GM20431 (cell line): ENCODE data around the gene ESPNL.

Experiments
- in situ Hi-C: fragments of 300-500 bp; cut with MseI, MboI; formaldehyde crosslinking; loops from one replicate; pipeline ENCODE4 v1.15.0; 2020; ENCODE audit warnings: low sequenced_read_pairs; ENCODE audit not compliant: unreplicated experiment

Gene ESPNL

DNA sequence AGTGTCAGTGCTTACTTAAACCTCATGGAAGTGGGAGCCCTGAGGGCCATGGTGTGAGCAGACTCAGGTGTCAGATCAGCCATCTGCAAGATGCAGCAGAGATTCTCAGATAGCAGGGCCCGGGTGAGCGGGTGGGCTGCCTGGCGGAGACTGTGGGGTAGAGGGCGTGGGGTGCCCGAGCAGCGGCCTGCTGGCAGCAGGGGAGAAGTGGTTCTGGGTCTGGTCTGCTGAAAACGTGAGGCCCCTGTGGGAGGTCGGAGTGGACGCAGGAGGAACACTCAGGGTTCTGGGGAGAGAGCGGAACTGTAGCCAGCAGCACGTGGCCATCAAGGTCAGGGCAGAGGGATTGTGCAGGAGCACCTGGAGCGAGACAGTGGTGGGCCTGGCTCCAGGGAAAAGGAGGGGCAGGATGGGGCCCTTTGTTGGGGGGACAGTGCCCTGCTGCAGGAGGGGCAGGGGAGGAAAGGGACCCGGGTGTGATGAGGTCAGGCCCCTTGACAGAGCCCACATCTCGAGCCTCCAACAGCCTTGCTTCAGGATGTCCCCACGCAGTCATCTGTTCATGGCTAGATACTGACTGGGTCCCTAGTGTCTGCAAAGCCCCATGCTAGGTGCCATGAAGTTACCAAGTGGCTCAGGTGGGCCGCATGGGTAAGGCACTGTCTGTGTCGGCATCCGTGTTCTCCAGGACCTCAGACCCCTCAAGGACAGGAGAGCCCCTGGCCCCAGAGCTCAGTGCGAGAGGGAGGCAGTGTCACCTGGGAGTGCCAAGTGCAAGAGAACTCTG, 2.7 kb upstream of the ESPNL start:
- in situ Hi-C loops: no loop called here

DNA sequence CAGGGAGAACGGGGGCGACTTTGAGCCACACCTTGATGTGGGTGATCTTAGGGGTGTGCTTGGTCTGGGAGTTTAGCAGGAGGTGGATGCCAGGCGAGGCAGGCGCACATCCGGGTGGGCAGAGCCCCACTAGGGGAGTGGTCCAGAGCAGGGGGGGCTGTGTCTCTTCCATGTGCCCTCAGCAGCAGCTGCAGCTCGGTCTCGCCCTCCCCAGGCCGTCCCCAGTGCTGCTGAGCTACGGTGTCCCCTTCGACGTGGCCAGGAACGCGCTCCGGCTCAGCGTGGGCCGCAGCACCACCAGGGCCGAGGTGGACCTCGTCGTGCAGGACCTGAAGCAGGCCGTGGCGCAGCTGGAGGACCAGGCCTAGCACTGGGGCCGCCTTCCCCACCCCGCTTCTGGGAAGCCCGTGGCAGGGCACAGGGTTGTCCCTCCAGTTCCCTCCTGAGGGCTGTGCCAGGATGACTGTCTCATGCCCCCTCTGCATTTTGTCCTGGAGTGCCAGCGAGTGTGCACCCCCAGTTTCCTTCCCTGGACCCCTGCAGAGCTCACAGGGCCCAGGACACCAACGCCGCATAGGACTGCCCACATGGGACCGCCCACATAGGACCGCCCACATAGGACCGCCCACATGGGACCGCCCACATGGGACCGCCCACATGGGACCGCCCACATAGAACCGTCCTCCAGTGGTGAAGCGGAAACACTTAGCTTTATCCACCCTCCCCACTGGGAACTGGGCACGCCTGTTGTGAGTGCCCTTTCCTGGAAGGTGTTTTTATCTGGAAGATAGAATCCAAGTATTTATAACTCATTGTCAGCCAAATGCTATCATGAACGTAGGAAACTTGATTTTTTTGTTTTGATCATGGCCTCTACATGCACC, 1.9 kb upstream of the ESPNL start:
- in situ Hi-C loops: no loop called here

DNA sequence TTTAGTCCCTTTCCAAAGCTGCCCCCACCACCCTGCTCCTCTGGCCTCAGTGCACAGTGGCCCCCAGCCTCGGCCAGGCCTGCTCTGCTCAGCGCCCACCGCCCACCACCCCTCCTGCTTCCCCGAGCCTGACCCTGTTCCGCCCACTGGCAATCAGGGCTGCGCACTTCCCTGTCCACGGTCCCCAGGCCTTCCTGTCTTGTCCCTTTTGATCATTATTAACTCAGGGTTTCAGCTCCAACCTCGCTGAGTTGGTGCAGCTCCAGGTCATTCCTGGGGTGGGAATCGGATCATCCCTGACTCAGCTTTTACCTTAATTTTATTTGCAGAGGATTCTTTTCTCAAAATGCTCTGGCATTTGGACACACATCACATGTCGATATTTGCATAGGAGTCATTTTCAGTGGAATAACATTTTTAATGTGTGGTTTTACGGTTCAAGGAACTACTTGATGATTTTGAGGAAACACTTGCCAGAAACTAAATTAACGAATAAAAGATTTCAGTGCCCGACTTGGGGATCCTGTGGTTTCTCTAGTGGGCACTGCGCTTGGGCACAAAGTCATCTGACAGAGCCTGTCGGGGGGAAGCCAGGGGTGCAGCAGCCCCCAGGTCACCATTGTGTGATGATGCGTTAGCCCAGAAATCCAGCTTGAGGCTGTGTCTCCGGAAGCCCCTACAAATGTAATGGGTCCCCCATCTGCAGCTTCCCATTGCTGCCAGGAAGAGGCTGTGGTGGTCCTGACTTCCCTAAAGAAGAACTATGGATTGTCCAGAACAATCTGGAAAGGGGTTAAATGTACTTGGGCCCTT, 1.0 kb upstream of the ESPNL start:
- in situ Hi-C loops: no loop called here

DNA sequence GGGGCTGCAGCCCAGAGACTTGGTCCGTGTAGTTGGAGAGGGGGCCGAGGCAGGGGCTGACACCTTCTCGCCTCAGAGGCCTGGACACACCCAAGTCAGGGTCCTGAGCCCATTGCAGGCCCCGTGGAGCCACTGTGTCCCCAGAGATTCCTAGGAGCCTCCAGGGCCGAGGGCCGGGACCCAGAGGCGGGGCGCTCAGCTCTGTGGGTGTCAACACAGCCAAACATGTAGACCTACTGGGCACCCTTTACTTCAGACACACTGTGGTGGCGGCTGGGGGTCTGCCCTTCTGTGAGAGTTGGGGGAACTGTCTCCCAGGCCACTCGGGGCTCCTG, 459 bp upstream of the ESPNL start:
- in situ Hi-C loops: no loop called here

DNA sequence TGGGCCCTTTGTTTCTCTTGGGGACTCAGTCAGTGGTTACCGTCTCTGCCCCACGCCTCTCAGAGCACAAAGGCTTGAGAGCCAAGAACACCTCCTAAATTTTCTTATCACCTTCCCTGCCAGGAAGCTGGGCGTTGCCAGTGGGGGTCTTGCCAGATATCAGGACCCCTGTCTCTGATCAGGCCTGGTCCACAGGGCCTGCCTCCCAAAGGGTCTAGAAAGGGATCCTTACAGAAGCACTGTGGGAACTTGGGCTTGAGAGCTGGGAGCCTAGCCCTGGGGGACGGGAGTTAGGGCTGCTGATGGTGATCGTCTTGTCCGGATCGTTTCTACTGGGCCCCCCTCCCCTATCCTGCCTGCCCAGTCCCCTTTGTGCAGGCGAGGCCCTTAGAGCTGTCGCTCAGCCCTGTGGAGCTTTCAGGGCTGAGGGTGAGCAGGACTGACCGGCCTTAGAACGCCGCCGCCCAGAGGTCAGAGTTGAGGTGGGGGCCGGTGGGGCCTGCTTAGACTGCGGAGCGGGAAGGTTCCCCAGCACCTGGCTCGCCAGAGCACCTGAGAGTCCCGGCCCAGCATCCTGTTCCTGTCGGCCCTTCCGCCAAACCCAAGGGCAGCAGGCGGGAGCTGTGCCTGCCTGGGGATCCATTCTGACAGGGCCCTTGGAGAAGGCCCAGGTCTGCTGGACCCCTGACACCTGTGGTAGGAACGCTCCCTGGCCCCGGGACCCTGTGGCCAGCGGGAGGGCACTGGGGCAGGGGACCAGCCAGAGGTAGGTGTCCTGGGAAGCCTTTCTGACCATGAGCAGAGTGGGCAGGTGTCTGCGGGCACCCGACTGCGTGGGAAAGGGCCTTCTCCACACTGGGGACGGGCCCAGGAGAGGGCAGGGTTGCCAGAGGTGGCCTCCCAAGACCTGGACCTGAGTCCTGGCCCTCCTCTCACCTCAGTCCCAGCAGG, 956 bp downstream of the ESPNL start:
- in situ Hi-C loops: no loop called here

DNA sequence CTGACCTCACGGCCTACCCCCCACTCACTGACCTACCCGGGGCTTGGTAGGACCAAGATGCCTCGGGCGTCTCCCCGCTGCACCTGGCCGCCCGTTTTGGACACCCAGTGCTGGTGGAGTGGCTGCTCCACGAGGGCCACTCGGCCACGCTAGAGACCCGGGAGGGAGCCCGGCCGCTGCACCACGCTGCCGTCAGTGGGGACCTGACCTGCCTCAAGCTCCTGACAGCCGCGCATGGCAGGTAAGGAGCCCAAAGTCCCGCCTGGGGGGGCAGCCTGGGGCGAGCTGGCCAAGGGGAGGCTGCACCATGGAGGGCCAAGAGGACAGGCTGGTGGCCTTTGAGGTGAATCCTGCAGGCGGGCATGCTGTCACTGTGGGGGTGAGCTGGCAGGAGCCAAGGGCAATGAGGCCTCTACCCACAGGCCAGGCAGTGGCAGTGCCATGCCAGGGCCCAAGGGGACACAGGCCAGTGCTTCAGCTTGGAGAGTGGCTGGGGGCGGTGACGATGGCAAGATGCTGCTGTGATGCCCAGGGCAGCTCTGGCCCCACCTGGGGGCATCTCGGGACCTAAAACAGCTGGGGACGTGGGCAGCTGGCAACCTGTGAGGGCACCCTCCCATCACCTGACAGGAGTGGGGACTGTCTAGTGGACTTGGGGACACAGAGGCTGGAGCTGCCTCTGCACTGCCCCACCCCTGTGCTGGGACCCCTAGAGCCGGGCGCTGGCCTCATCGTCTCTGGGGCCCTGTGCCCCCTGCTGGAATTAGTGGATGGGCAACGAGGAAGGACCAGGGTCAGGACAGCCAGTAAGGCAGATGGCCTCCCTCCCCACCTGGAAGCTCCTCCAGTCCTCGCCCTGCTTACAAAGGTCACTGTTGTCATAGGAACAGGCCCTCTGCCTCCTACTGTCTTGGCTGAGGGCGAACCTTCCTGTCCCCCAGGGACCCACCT, 2.0 kb downstream of the ESPNL start:
- in situ Hi-C loops: no loop called here

DNA sequence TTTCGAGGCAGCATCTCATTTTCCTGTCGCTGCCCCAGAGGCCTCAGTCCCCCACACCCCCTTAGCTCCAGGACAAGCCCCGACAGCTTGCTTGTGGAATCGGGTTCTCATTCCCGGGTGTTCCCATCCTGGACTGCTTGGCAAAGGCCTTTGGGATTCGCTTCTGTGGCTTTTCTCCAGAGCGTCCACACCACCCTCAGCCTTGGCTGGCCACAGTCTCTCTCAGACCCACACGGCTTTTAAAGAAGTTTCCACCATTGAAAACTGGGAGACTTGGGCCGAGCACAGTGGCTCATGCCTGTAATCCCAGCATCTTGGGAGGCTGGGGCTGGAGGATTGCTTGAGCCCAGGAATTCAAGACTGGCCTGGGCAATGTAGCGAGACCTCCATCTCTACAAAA, 2.7 kb downstream of the ESPNL start:
- in situ Hi-C loops: no loop called here

DNA sequence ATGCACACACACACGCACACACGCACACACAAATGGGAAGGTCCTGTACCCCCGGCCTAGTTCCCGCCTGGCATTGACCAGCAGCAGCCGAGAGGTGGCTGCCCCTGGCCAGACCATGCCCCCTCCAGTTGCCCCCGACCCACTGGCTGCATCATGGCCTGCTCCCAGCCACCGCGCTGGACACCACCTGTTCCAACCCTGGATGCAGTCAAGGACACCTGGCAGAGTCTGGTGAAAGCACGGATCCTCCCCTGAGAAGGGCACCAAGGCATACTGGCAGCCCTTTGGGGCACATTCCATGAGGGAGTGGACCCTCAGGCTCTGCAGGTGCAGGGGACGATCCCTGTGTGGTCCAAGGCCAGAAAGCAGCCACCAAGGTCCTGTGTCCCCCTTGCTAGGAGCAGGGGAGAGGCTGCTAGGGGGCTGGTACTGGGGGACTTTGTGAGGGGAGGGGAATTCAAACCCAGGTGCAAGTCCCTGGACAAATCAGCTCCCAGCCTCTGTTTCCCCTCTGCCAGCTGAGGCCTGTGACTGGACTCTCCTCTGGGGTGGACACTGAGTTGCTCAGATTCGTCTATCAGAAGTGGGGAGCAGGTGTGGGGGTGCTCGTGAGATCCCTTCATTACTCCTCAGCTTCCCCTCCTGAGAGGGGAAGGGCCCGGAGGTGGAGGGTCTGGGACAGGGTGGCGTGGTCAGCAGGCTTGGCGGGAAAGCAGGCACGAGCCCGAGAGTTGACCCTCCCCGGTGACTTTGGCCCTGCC, 3.5 kb downstream of the ESPNL start:
- in situ Hi-C loops: no loop called here

DNA sequence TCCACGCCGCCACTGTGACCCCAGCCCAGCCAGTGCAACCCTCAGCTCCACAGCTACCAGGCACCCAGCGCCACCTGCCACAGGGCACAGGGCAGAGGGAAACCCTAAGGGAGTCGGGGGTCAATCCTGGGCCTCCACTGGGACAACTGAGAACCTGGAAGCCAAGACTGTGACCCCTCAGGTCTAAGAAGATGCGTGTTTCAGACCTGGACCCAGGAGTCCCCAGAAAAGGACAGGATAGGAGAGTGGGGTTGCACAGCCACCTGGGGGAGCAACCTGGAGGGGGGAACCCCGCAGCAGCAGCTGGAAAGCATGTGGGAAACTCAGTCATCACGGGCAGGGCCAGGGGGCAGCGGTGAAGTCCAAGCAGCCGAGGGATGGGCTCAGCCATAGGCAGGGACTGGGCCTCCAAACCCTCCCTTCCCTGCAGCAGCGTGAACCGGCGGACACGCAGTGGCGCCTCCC, 4.1 kb downstream of the ESPNL start:
- in situ Hi-C loops: no loop called here

DNA sequence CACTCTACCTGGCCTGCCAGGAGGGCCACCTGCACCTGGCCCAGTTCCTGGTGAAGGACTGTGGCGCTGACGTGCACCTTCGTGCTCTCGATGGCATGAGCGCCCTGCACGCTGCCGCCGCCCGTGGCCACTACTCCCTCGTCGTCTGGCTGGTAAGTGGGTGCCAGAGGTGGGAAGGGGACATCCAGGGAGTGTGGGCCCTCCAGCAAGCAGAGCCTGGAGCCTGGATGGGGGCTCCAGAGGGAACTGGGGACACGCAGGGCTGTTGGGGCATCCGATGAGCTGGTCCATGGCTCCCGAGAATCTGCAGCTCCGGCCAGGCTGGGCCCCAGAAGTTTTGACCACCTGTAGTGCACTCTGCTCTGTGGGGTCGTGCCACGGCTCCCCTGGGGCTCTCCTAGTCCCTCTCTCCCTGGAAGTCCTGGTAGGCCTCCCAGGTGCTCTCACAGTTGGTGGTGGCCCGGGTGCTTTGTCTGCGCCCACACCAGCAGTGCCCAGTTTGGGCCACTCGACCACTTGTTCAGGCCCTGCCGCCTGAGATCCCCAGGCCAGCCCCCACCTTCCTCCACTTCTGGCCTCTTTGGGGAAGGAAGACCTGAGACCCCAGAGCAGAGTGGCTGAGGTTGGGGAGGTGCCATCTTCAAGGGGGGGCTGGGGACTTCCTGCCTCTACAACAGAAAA, 4.7 kb downstream of the ESPNL start:
- in situ Hi-C loops: no loop called here

DNA sequence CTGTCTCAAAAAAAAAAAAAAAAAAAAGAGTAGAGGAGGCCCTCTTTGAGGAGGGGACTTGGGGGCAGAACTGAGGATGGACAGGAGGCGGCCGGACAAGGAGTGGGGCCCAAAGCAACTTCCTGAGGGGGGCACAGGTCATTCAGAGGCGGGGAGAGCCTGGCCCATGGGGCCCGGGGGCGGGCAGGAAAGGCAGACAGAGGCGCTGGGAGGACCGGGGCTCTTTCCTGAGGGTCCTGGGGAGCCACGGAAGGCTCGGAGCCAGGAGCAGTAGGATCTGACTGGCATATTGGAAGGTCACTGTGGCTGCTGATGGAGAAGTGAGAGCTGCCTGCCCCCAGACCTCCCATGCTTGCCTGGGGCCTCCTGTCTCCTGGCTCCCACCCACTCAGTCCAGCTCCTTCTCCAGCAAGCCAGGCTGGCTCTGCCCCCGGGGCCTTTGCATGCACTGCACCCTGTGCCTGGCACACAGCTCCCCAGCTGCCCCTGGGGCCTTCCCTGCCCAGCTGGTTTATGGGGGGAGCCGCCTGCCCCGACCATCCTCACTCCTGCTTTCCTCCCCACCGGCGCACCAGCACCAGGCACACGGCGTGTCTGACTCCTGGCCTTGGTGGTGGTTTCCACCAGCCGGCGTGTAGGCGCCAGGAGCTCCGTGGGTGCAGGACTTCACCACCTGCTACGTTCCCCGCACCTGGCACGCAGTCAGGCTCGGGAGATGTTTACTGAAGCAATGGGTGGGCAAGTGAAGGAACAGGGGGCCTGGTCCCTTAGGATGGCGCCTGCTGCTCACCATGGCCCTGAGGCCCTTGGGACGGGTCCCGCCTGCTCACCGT, 5.6 kb downstream of the ESPNL start:
- in situ Hi-C loops: no loop called here

DNA sequence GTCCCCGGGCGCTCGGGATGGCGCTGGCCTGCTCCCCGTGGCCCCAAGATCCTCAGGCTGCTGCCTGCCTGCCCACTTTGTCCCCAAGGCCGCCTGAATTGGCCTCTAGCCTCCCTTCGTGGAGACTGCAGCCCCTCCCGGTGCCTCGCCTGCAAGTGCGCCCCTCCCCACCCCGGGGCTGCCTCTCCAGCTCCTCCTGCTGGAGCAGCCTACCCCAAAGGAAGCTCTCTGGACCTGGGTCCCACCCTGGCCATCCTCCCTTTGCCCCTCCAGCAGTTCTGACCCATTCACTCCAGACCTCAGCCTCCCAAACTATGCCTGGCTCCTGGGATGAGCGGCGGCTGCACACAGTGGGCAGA, 6.2 kb downstream of the ESPNL start:
- in situ Hi-C loops: no loop called here

DNA sequence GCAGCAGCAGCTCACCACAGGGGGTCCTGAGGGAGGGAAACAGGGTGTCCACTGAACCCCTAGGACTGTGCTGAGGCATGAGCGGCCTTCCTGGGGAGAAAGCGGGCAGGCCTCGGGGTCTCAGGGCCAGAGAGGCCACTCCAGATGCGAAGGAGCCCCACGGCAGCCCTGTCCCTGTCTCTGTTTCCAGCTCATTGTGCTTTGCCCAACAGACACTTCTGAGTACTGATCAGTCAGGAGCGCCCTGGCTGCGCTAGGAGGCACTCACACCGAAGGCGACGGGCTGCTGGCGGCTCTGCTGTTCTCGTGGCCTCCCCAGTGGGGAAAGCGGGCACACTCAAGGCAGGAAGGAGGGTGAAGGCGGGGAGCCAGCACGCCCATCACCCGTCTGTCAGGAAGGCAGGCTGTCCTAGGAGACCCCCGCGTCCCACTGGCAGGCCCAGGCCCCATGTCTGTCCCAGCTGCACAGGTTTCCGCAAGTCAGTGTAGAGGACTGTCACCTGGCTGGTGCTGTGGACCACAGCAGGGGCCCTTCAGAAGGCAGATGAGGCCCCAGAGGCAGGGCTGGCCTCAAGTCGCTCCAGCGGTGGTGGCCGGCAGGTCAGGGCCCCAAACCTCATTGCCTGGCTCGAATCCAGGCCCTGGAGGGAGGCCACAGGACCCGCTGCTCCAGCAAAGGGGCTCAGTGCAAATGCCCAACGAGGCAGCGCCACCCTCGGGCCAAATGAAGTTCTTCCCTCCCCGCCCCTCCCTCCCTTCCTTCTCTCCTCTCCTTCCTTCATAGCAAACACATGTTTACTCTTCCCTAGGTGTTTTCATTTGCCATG, 6.8 kb downstream of the ESPNL start:
- in situ Hi-C loops: no loop called here

DNA sequence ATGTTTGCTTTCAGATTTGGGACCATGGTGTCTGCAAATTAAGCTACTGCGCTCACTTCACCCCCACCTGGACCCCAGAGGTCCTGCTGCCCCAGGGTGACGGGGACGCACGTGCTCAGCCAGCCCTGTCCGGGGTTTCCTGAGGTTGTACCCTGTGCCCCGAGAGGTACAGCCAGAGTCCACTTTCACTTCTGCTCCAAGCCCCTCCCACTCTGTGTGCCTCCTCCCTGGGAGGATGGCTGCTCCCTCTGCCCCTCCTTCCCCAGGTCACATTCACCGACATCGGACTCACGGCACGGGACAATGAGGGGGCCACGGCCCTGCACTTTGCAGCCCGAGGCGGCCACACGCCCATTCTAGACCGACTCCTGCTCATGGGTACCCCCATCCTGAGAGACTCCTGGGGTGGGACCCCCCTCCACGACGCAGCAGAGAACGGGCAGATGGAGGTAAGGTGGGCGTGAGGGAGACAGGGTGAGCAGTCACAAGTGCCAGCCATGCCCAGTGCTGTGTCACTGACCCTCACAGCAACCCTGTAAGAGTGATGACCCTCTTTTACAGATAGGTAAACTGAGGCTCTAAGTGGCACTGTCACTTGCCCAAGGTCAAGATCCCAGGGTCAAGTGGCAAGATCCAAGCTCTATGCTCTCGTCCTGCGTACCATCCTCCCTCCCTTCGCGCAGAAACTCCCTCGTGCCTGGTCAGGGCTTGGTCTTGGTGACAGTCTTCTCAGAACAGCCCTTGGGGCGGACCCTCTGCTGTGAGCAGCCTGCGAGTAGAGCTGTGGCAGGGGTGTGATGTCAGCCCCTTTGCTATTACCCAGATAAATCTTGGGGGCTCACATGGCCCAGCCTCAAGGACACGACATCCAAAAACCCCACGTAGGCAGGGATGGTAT, 7.6 kb downstream of the ESPNL start:
- in situ Hi-C loops: no loop called here
